Neutrophil (primary cell): Measurements from ENCODE around the gene SIGMAR1.
A peak's percentile ranks its signal among the peaks of the same experiment; 100 is the strongest.

ENCODE experiments used
- H3K27ac ChIP-seq: fragments of 200-600 bp; sonication (generic); 2 replicates; pipeline ENCODE4 v1.5.1; 2016; ENCODE audit warnings: mild to moderate bottlenecking, moderate library complexity
- H3K27me3 ChIP-seq: fragments of 200-600 bp; sonication (generic); 2 replicates; pipeline ENCODE4 v1.6.0; 2016; ENCODE audit warnings: mild to moderate bottlenecking
- H3K36me3 ChIP-seq: fragments of 200-600 bp; sonication (generic); 2 replicates; pipeline ENCODE4 v1.5.1; 2017
- H3K4me1 ChIP-seq, 2 experiments: fragments of 200-600 bp in 1 of 2; sonication (generic) in 1 of 2; 1 replicate in 1 of 2; 2 replicates in 1 of 2; pipeline versions ENCODE4 v1.5.1 to v1.6.1; 2013 to 2016; ENCODE audit warnings: low read depth in 1 of 2, low read length in 1 of 2, mild to moderate bottlenecking in 1 of 2, moderate library complexity in 1 of 2; ENCODE audit not compliant: control insufficient read depth in 1 of 2, insufficient read depth in 1 of 2
- H3K4me3 ChIP-seq, 2 experiments: fragments of 200-600 bp in 1 of 2; sonication (generic) in 1 of 2; 1 replicate in 1 of 2; 2 replicates in 1 of 2; pipeline ENCODE4 v1.5.1; 2013 to 2016; ENCODE audit warnings: low read depth in 1 of 2, low read length in 1 of 2, mild to moderate bottlenecking in 1 of 2, moderate library complexity in 1 of 2
- H3K9me3 ChIP-seq: fragments of 200-600 bp; sonication (generic); 2 replicates; pipeline ENCODE4 v1.5.1; 2016
- TF ChIP-seq, protein P1 (sequence below): fragments of 200-600 bp; sonication (generic); IDR thresholded peaks from 2 replicates; pipeline ENCODE4 v1.5.1; 2016; ENCODE audit warnings: antibody characterized with exemption

SIGMAR1 gene

DNA sequence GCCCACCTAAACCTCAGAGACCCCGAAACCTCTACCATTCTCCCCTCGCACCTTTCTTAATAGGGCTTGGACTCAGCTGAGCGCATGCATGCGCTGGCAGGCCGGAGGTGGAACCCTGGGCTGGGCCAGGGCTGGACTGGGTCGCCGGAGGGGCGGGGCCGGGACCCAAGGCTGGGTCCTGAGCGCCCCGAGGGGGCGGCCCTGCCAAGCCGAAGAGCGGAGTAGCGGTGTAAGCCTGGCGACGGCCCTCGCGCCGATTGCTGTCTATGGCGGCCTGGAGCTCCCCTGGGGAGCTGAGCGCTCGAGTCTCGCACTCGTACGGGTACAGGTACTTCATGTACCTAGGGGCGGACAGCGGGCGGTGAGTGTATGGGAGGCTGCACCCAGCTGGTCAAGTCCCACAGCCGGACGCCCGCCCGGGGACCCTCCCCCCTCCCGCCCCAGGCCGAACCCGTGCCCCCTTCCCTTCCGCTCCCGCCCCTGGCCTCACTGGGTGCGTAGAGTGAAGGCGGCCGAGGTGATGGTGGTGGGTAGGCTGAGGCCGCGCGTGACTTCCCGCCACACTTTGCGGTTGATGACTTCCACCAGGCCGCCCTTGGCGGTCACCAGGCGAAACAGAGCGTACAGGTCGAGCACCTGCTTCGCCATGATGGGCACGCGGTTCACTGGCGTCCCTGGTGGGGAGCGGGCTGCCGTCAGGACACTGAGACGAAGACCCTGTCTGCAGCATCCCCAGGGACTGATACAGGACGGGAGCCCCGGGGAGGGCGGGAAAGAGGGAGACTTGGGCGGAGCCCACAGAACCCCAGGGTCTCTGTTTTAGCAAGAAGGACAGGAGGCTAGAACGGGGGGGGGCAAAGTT is 14.0 kb downstream of the SIGMAR1 start:
- peaks cover 78% of the 10 kb centered on the region for H3K27me3 ChIP-seq
- H3K4me3 ChIP-seq: no peak overlapping the region
- H3K9me3 ChIP-seq: no peaks in the 10 kb centered on the region
- peaks cover 23 to 24% of the 10 kb centered on the region in 2 experiments for H3K4me1 ChIP-seq
- TF ChIP-seq, protein P1, sequence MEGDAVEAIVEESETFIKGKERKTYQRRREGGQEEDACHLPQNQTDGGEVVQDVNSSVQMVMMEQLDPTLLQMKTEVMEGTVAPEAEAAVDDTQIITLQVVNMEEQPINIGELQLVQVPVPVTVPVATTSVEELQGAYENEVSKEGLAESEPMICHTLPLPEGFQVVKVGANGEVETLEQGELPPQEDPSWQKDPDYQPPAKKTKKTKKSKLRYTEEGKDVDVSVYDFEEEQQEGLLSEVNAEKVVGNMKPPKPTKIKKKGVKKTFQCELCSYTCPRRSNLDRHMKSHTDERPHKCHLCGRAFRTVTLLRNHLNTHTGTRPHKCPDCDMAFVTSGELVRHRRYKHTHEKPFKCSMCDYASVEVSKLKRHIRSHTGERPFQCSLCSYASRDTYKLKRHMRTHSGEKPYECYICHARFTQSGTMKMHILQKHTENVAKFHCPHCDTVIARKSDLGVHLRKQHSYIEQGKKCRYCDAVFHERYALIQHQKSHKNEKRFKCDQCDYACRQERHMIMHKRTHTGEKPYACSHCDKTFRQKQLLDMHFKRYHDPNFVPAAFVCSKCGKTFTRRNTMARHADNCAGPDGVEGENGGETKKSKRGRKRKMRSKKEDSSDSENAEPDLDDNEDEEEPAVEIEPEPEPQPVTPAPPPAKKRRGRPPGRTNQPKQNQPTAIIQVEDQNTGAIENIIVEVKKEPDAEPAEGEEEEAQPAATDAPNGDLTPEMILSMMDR: no peak
- H3K27ac ChIP-seq: no peak overlapping the region
- peaks cover 3% of the 10 kb centered on the region for H3K36me3 ChIP-seq

DNA sequence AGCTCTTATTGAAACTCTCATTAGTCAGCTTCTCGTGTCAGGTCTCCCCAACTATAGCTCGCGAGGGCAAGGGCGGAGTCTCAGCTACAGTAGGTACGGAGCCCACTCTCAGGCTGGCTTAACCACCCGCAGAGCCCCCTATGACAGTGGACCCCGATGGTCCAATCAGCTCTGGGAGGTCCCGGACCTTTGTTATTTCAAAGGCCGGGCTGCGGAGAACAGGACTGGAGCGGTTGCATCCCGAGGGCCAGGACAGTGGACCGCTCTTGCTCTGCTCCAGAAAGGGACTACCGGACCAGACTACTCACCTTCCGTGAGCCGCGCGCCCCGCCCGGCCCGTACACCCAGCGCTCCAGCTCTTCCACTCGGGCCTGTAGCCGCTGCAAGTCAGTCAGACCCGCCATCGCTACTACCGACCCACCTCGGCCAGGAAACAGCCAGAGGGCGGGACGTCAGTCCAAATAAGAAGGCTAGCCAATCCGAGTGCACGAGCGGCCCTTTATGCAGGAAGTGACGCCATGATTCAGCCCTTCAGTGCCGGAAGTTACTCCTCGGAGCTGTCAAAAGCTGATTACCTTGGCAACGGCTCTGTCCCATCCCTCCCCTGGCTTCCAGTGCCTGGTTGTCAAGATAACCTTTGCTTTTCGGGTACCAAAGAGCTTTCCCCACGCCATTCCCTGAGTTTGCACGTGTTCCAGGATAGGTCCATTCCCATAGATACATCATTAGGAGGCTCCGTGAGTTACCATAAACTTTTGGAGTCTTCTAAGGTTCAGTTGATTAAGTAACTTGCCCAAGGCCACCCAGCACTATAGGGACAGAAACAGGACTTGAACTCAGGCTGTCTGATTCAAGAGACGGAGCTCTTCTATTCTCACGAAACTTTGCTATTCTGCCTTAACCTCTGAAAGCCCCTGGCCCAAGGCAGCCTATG is 17.3 kb downstream of the SIGMAR1 start, which contains the start of gene DCTN3:
DCTN3 (minus strand) TSS at position 435 of the 934 bp plus-strand sequence; CDS start at position 404, 31 bp downstream.
- H3K4me3 ChIP-seq: peak within 1 kb of the TSS; percentile 77 to 91
- no peaks in the 10 kb centered on the region for H3K9me3 ChIP-seq
- peaks cover 20 to 22% of the 10 kb centered on the region in 2 experiments for H3K4me1 ChIP-seq
- H3K27ac ChIP-seq: peak within 1 kb of the TSS; percentile 63
- peaks cover 46% of the 10 kb centered on the region for H3K27me3 ChIP-seq
- peaks cover 35% of the 10 kb centered on the region for H3K36me3 ChIP-seq
- TF ChIP-seq, protein P1: no peak

DNA sequence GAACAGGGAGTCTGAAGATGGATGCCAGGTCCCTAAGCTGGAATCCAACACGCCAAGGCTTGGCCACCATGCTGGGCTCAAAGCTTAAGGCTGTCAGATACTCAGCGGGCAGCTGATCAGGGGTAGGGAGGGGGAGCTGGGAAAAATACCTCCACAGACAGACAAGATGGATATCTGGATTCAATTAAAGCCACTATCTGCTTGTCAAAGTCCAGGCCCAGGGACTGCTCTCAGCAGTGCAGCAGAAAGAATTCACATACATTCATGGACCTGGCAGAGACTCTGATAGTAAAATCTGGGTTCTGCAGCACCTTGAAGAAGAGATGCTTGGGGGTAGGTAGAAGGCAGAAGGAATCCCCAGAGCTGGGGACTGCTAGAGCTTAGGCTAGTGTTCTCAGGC is 22.5 kb downstream of the SIGMAR1 start:
- H3K4me3 ChIP-seq: no peak overlapping the region
- TF ChIP-seq, protein P1: no peak
- H3K36me3 ChIP-seq: peaks cover 54% of the 10 kb centered on the region
- H3K27me3 ChIP-seq: no peaks in the 10 kb centered on the region
- peaks cover 29 to 34% of the 10 kb centered on the region in 2 experiments for H3K4me1 ChIP-seq
- H3K9me3 ChIP-seq: no peaks in the 10 kb centered on the region
- H3K27ac ChIP-seq: no peak overlapping the region

DNA sequence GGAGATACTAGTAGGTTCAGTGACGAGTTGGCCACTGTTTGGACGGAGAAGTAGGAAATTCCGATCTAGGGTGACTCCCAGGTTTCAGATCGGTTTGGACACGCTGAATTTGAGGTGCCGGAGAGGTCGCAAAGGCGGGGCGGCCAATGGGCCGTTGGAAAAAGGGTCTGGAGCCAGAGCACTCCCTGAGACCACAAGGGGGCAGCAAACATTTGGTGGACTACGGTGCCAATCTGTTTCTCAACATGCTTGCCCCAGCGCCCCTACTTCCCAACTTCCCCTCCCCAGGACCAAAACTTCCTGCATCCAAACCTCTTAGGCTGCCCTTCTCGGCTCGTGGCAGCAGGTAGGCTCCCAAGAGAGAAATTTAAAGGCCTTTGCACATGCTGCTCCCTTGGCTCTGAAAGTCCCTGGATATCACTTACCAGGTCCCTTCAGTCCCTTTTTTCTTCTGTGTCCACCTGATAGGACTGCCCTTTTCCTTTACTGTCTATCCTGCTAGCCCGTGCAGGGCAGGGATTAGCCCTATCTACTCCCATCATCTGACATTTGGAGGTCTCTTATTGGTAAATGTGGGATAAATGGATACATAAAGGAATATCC is 24.7 kb downstream of the SIGMAR1 start:
- Histone ChIP-seq H3K36me3 (peaks cover 43% of the 10 kb centered on the region), H3K4me3 (peak overlapping the region; percentile 76 to 77), H3K27me3 (peaks cover under 1% of the 10 kb centered on the region), H3K9me3 (no peaks in the 10 kb centered on the region), H3K4me1 (peaks cover 19 to 23% of the 10 kb centered on the region in 2 experiments), H3K27ac (peak overlapping the region; percentile 88)
- TF ChIP-seq, protein P1: peak; percentile 70
